ENCODE results near the gene BUB1.

Gene BUB1

GRCh38 chr2:110714452-110715224 is 36.8 kb upstream of the BUB1 start:
- Histone ChIP-seq H3K27ac (ENCODE audit: low read depth, low read length) (no peak overlapping the region), H3K79me2 (ENCODE audit: control insufficient read depth, insufficient read depth, low read length) (no peaks in the 10 kb centered on the region), H2BK120ac (ENCODE audit: low read depth, low read length) (no peak overlapping the region), H4K8ac (ENCODE audit: low read depth, low read length) (no peak overlapping the region), H4K5ac (ENCODE audit: low read length) (no peak overlapping the region), H3K4ac (ENCODE audit: low read depth, low read length) (no peak overlapping the region), H2BK15ac (replicated peaks; ENCODE audit: low read depth) (no peak overlapping the region), H3K36me3 (ENCODE audit: control insufficient read depth, insufficient read depth, low read length) (no peaks in the 10 kb centered on the region), H3K27me3 (ENCODE audit: insufficient read depth, low read length, poor library complexity) (no peaks in the 10 kb centered on the region), H3K9ac (ENCODE audit: low read length) (no peak overlapping the region), H3K56ac (ENCODE audit: low read length) (no peak overlapping the region), H2BK5ac (ENCODE audit: low read length) (no peak overlapping the region), H3K79me1 (ENCODE audit: low read length) (no peaks in the 10 kb centered on the region), H2AK5ac (ENCODE audit: low read length) (no peak overlapping the region), H3K23ac (ENCODE audit: low read length) (no peak overlapping the region), H3K4me3 (ENCODE audit: low read length) (no peak overlapping the region), H3K4me1 (ENCODE audit: control insufficient read depth, low read depth, low read length) (no peaks in the 10 kb centered on the region), H3K18ac (ENCODE audit: low read length) (no peak overlapping the region), H3K4me2 (ENCODE audit: low read length) (no peak overlapping the region)
- no peak for DNase-seq
- no CpG with 5 or more reads among the region's 6 CpGs for whole genome bisulfite sequencing (ENCODE audit: extremely low coverage, insufficient coverage, low lambda C conversion rate)

DNA sequence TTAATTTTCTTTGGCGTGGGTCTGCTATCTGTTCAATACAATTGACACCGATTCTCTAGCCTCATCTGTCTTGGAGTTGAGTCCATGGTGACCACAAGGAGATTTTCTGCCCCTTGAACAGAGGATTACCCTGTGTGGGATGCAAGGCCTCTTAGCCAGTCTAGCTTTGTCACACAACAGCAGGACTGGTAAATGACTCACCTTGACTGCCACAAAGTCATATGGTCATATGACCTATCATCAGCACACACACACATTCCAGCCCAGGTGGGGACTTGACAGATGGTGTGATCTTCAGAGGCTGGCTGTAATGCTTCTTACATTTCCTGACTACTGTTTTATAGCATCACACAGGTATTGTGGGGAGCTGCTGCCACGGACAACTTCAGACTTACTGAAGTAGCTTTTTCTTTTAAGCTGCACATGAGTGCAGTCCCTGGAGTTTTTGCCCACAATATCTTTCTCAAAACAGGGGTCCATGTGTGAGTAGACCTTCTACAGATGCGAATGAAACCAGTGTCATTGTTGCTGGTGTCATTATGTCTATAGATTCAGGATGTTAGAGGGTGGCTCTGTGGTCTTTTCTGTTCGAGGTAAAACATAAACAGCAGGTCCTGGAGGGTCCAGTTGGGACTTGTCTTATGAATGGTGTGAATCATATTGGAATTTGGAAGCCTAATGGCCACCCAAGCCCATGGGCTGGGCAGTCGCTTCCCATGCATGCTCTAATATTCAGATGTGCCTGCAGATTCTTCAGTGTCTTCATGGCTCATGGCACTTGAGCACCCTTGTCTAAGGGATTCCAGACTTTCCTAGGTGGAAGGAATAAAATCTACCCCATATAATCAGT is 35.9 kb upstream of the BUB1 start:
- H4K5ac ChIP-seq (ENCODE audit: low read length) = no peak overlapping the region
- H3K4me2 ChIP-seq (ENCODE audit: low read length) = no peak overlapping the region
- H3K23ac ChIP-seq (ENCODE audit: low read length) = no peak overlapping the region
- WGBS (ENCODE audit: extremely low coverage, insufficient coverage, low lambda C conversion rate) = no CpG with 5 or more reads among the region's 6 CpGs
- no peak overlapping the region for H3K56ac ChIP-seq (ENCODE audit: low read length)
- H3K4me1 ChIP-seq (ENCODE audit: control insufficient read depth, low read depth, low read length) = no peaks in the 10 kb centered on the region
- peak; percentile 48 for DNase-seq
- no peak overlapping the region for H2BK120ac ChIP-seq (ENCODE audit: low read depth, low read length)
- H2BK5ac ChIP-seq (ENCODE audit: low read length) = no peak overlapping the region
- H3K79me2 ChIP-seq (ENCODE audit: control insufficient read depth, insufficient read depth, low read length) = no peaks in the 10 kb centered on the region
- H2BK15ac ChIP-seq (replicated peaks; ENCODE audit: low read depth) = no peak overlapping the region
- no peak overlapping the region for H3K27ac ChIP-seq (ENCODE audit: low read depth, low read length)
- H3K18ac ChIP-seq (ENCODE audit: low read length) = no peak overlapping the region
- no peak overlapping the region for H3K9ac ChIP-seq (ENCODE audit: low read length)
- H3K36me3 ChIP-seq (ENCODE audit: control insufficient read depth, insufficient read depth, low read length) = no peaks in the 10 kb centered on the region
- H2AK5ac ChIP-seq (ENCODE audit: low read length) = no peak overlapping the region
- no peak overlapping the region for H3K4me3 ChIP-seq (ENCODE audit: low read length)
- no peaks in the 10 kb centered on the region for H3K27me3 ChIP-seq (ENCODE audit: insufficient read depth, low read length, poor library complexity)
- H3K79me1 ChIP-seq (ENCODE audit: low read length) = no peaks in the 10 kb centered on the region
- no peak overlapping the region for H4K8ac ChIP-seq (ENCODE audit: low read depth, low read length)
- H3K4ac ChIP-seq (ENCODE audit: low read depth, low read length) = no peak overlapping the region

GRCh38 chr2:110712737-110713136 is 34.9 kb upstream of the BUB1 start:
- no peak overlapping the region for H3K27ac ChIP-seq (ENCODE audit: low read depth, low read length)
- no peak overlapping the region for H3K4ac ChIP-seq (ENCODE audit: low read depth, low read length)
- H2BK120ac ChIP-seq (ENCODE audit: low read depth, low read length) = no peak overlapping the region
- no peaks in the 10 kb centered on the region for H3K79me2 ChIP-seq (ENCODE audit: control insufficient read depth, insufficient read depth, low read length)
- no peaks in the 10 kb centered on the region for H3K79me1 ChIP-seq (ENCODE audit: low read length)
- no peak overlapping the region for H4K8ac ChIP-seq (ENCODE audit: low read depth, low read length)
- H3K9ac ChIP-seq (ENCODE audit: low read length) = no peak overlapping the region
- no peaks in the 10 kb centered on the region for H3K36me3 ChIP-seq (ENCODE audit: control insufficient read depth, insufficient read depth, low read length)
- no peak overlapping the region for H3K4me3 ChIP-seq (ENCODE audit: low read length)
- no peak overlapping the region for H2BK15ac ChIP-seq (replicated peaks; ENCODE audit: low read depth)
- no peak overlapping the region for H2AK5ac ChIP-seq (ENCODE audit: low read length)
- no peak overlapping the region for H3K18ac ChIP-seq (ENCODE audit: low read length)
- H3K23ac ChIP-seq (ENCODE audit: low read length) = no peak overlapping the region
- H2BK5ac ChIP-seq (ENCODE audit: low read length) = no peak overlapping the region
- no peak overlapping the region for H3K56ac ChIP-seq (ENCODE audit: low read length)
- no peak overlapping the region for H4K5ac ChIP-seq (ENCODE audit: low read length)
- H3K4me2 ChIP-seq (ENCODE audit: low read length) = no peak overlapping the region
- H3K27me3 ChIP-seq (ENCODE audit: insufficient read depth, low read length, poor library complexity) = no peaks in the 10 kb centered on the region
- DNase-seq = no peak
- no peaks in the 10 kb centered on the region for H3K4me1 ChIP-seq (ENCODE audit: control insufficient read depth, low read depth, low read length)
- no CpG with 5 or more reads among the region's 1 CpG for WGBS (ENCODE audit: extremely low coverage, insufficient coverage, low lambda C conversion rate)

- no peak for DNase-seq
- Histone ChIP-seq H2AK5ac (ENCODE audit: low read length) (no peak overlapping the region), H3K9ac (ENCODE audit: low read length) (no peak overlapping the region), H3K56ac (ENCODE audit: low read length) (no peak overlapping the region), H3K27ac (ENCODE audit: low read depth, low read length) (no peak overlapping the region), H3K4me2 (ENCODE audit: low read length) (no peak overlapping the region), H3K79me1 (ENCODE audit: low read length) (no peaks in the 10 kb centered on the region), H3K4ac (ENCODE audit: low read depth, low read length) (no peak overlapping the region), H3K36me3 (ENCODE audit: control insufficient read depth, insufficient read depth, low read length) (no peaks in the 10 kb centered on the region), H2BK15ac (replicated peaks; ENCODE audit: low read depth) (no peak overlapping the region), H3K79me2 (ENCODE audit: control insufficient read depth, insufficient read depth, low read length) (no peaks in the 10 kb centered on the region), H4K8ac (ENCODE audit: low read depth, low read length) (no peak overlapping the region), H3K4me3 (ENCODE audit: low read length) (no peak overlapping the region), H3K27me3 (ENCODE audit: insufficient read depth, low read length, poor library complexity) (no peaks in the 10 kb centered on the region), H2BK120ac (ENCODE audit: low read depth, low read length) (no peak overlapping the region), H3K4me1 (ENCODE audit: control insufficient read depth, low read depth, low read length) (no peaks in the 10 kb centered on the region), H3K23ac (ENCODE audit: low read length) (no peak overlapping the region), H3K18ac (ENCODE audit: low read length) (no peak overlapping the region), H2BK5ac (ENCODE audit: low read length) (no peak overlapping the region), H4K5ac (ENCODE audit: low read length) (no peak overlapping the region)
- no CpG with 5 or more reads among the region's 1 CpG for WGBS (ENCODE audit: extremely low coverage, insufficient coverage, low lambda C conversion rate)
Observed at GRCh38 chr2:110708455-110708854, 30.6 kb upstream of the BUB1 start.

DNA sequence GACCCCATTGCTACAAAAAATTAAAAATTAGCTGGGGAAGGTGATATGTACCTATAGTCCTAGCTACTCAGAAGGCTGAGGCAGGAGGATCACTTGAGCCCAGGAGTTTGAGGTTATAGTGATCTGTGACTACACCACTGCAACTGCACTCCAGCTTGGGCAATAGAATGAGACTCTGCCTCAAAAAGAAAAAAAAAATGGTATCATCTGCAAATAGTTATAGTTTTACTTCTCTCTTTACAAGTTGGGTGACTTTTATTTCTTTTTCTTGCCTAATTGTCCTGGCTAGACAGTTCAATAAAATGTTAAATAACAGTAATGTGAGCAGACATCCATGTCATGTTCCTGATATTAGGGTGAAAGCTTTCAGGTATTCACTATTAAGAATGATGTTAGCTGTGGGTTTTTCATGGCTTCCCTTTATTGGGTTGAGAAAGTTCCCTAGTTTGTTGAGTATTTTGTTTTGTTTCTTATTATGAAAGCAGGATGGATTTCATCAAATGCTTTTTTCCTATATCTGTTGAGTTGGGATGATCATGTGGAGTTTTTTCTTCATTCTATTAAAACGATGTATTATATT is 29.6 kb upstream of the BUB1 start:
- no peak overlapping the region for H2BK120ac ChIP-seq (ENCODE audit: low read depth, low read length)
- H2BK5ac ChIP-seq (ENCODE audit: low read length) = no peak overlapping the region
- H4K8ac ChIP-seq (ENCODE audit: low read depth, low read length) = no peak overlapping the region
- DNase-seq = no peak
- H3K18ac ChIP-seq (ENCODE audit: low read length) = no peak overlapping the region
- no peaks in the 10 kb centered on the region for H3K79me2 ChIP-seq (ENCODE audit: control insufficient read depth, insufficient read depth, low read length)
- H3K36me3 ChIP-seq (ENCODE audit: control insufficient read depth, insufficient read depth, low read length) = no peaks in the 10 kb centered on the region
- no peak overlapping the region for H2AK5ac ChIP-seq (ENCODE audit: low read length)
- H3K27ac ChIP-seq (ENCODE audit: low read depth, low read length) = no peak overlapping the region
- no peak overlapping the region for H3K4me2 ChIP-seq (ENCODE audit: low read length)
- no CpG with 5 or more reads among the region's 1 CpG for WGBS (ENCODE audit: extremely low coverage, insufficient coverage, low lambda C conversion rate)
- no peak overlapping the region for H3K4me3 ChIP-seq (ENCODE audit: low read length)
- H3K9ac ChIP-seq (ENCODE audit: low read length) = no peak overlapping the region
- H3K4me1 ChIP-seq (ENCODE audit: control insufficient read depth, low read depth, low read length) = no peaks in the 10 kb centered on the region
- no peak overlapping the region for H4K5ac ChIP-seq (ENCODE audit: low read length)
- H3K23ac ChIP-seq (ENCODE audit: low read length) = no peak overlapping the region
- no peaks in the 10 kb centered on the region for H3K79me1 ChIP-seq (ENCODE audit: low read length)
- no peak overlapping the region for H2BK15ac ChIP-seq (replicated peaks; ENCODE audit: low read depth)
- no peak overlapping the region for H3K56ac ChIP-seq (ENCODE audit: low read length)
- H3K27me3 ChIP-seq (ENCODE audit: insufficient read depth, low read length, poor library complexity) = no peaks in the 10 kb centered on the region
- H3K4ac ChIP-seq (ENCODE audit: low read depth, low read length) = no peak overlapping the region

Data from mesendoderm (in vitro differentiated cells).